GM12878 (cell line): ENCODE data around the gene AHCY. TPM values are rescaled to one million over a fixed set of nuclear protein-coding genes. Genes with fewer than 3 reads are reported as not detected.
A peak's percentile ranks its signal among the peaks of the same experiment; 100 is the strongest.

Experiments used
- ATAC-seq: fragments of 200-7000 bp; cut with Tn5 transposase; 3 replicates; pipeline ENCODE4 v1.9.1; 2020; ENCODE audit warnings: mild to moderate bottlenecking, moderate library complexity
- BruUV-seq: library from RNA; stranded (reverse); fragments of 400-500 nt; replicated peaks from 2 replicates; lab custom pipeline; 2021; lab: Mats Ljungman, UMichigan
- CTCF ChIA-PET: fragments of 300-600 bp; sonication (Branson Sonifier 250); formaldehyde crosslinking; extraction: SDS; loops from one replicate; lab custom pipeline; 2021; ENCODE audit warnings: inconsistent platforms; lab: Yijun Ruan, JAX
- POLR2A ChIA-PET: fragments of 350-600 bp; formaldehyde crosslinking; extraction: SDS; loops from one replicate; lab custom pipeline; 2021; ENCODE audit warnings: inconsistent platforms; lab: Charles Lee
- RAD21 ChIA-PET: fragments of 300-600 bp; sonication (Branson Sonifier 250); formaldehyde crosslinking; loops from one replicate; lab custom pipeline; 2023; ENCODE audit warnings: antibody characterized with exemption; ENCODE audit not compliant: unreplicated experiment; lab: Charles Lee
- SMC1A ChIA-PET: fragments of 300-600 bp; sonication (Branson Sonifier 250); formaldehyde crosslinking; loops from one replicate; lab custom pipeline; 2023; ENCODE audit not compliant: unreplicated experiment, uncharacterized antibody; lab: Charles Lee
- DNase-seq: peaks from one replicate; pipeline ENCODE4 v3.0.0-alpha.2; 2011; ENCODE audit warnings: low read depth, low spot score
- FAIRE-seq: peaks from 3 replicates; lab custom pipeline; 2011; peaks lifted over from hg19 to GRCh38; lab: Jason Lieb, UNC
- H2AFZ ChIP-seq: 2 replicates; pipeline ENCODE4 v1.6.0; 2011; ENCODE audit warnings: low read depth, low read length, control low read depth; ENCODE audit not compliant: control insufficient read depth
- H3K27ac ChIP-seq: 2 replicates; pipeline ENCODE4 v1.5.1; 2011; ENCODE audit warnings: control low read depth; ENCODE audit not compliant: control insufficient read depth, insufficient read depth
- H3K27me3 ChIP-seq, 2 experiments: replicated peaks in 1 of 2; 2 replicates each; pipeline versions ENCODE4 v1.6.0 to v1.6.1; 2011; ENCODE audit warnings: low read length in 1 of 2; ENCODE audit not compliant: control insufficient read depth in 2 of 2, insufficient read depth in 2 of 2
- H3K36me3 ChIP-seq, 2 experiments: 2 replicates each; pipeline ENCODE4 v1.5.1; 2011; ENCODE audit warnings: low read length in 1 of 2; ENCODE audit not compliant: control insufficient read depth in 2 of 2, insufficient read depth in 2 of 2
- H3K4me1 ChIP-seq: 2 replicates; pipeline ENCODE4 v1.6.1; 2011; ENCODE audit warnings: mild to moderate bottlenecking, low read length, moderate library complexity, mixed read lengths; ENCODE audit not compliant: control insufficient read depth, insufficient read depth
- H3K4me2 ChIP-seq: 2 replicates; pipeline ENCODE4 v1.6.0; 2011; ENCODE audit warnings: control low read depth; ENCODE audit not compliant: control insufficient read depth, insufficient read depth
- H3K4me3 ChIP-seq: fragments of 200-600 bp; sonication (generic); 2 replicates; pipeline ENCODE4 v1.5.1; 2016
- H3K79me2 ChIP-seq: 2 replicates; pipeline ENCODE4 v1.6.0; 2011; ENCODE audit warnings: low read length; ENCODE audit not compliant: control insufficient read depth, insufficient read depth
- H3K9ac ChIP-seq: 2 replicates; pipeline ENCODE4 v1.8.0; 2011; ENCODE audit warnings: low read length, control low read depth, mixed read lengths; ENCODE audit not compliant: control insufficient read depth, insufficient read depth
- H3K9me3 ChIP-seq: replicated peaks from 3 replicates; pipeline ENCODE4 v1.5.1; 2011; ENCODE audit warnings: mild to moderate bottlenecking, low read length; ENCODE audit not compliant: control insufficient read depth, insufficient read depth
- H4K20me1 ChIP-seq: 2 replicates; pipeline ENCODE4 v1.6.0; 2011; ENCODE audit not compliant: control insufficient read depth, insufficient read depth
- BRCA1 ChIP-seq: IDR thresholded peaks from 2 replicates; pipeline ENCODE4 v1.6.1; 2011; ENCODE audit warnings: low read depth, low read length, improper control_type of control experiment
- EED ChIP-seq: sonication (generic); IDR thresholded peaks from 2 replicates; pipeline ENCODE4 v1.6.1; 2016; ENCODE audit warnings: antibody characterized with exemption, low read depth
- IRF5 ChIP-seq: fragments of 450-650 bp; IDR thresholded peaks from 2 replicates; pipeline ENCODE4 v1.6.1; 2017; ENCODE audit warnings: borderline replicate concordance
- KDM1A ChIP-seq: fragments of 200-600 bp; sonication (generic); IDR thresholded peaks from 2 replicates; pipeline ENCODE4 v1.6.1; 2016; ENCODE audit warnings: borderline replicate concordance
- MTA2 ChIP-seq: fragments of 450-650 bp; IDR thresholded peaks from 2 replicates; pipeline ENCODE4 v1.6.1; 2016; ENCODE audit warnings: low read depth, mild to moderate bottlenecking, moderate library complexity
- NFIC ChIP-seq: IDR thresholded peaks from 2 replicates; pipeline ENCODE4 v1.6.1; 2012; ENCODE audit warnings: low read depth, mild to moderate bottlenecking, inconsistent platforms, low read length, moderate library complexity
- POLR2AphosphoS2 ChIP-seq: IDR thresholded peaks from 2 replicates; pipeline ENCODE4 v1.6.1; 2011; ENCODE audit warnings: low read depth, mild to moderate bottlenecking, low read length, improper control_type of control experiment, moderate library complexity
- SMAD1 ChIP-seq: fragments of 450-650 bp; IDR thresholded peaks from 2 replicates; pipeline ENCODE4 v1.6.1; 2018; ENCODE audit warnings: mild to moderate bottlenecking, low read depth; ENCODE audit not compliant: partially characterized antibody
- SMC3 ChIP-seq: IDR thresholded peaks from 2 replicates; pipeline ENCODE4 v1.6.1; 2011; ENCODE audit warnings: low read length, improper control_type of control experiment, borderline replicate concordance
- ZBTB40 ChIP-seq: fragments of 450-650 bp; IDR thresholded peaks from 2 replicates; pipeline ENCODE4 v1.6.1; 2016; ENCODE audit warnings: mild to moderate bottlenecking, moderate library complexity, borderline replicate concordance
- ZNF622 ChIP-seq: fragments of 450-650 bp; IDR thresholded peaks from 2 replicates; pipeline ENCODE4 v1.6.1; 2017; ENCODE audit warnings: mild to moderate bottlenecking, inconsistent platforms
- ZZZ3 ChIP-seq: IDR thresholded peaks from 2 replicates; pipeline ENCODE4 v1.6.1; 2011; ENCODE audit warnings: low read depth; ENCODE audit not compliant: control insufficient read depth, insufficient read length
- WGBS: methylation state at CpG from one replicate; pipeline ENCODE4 v1.1.6; 2016; ENCODE audit warnings: low lambda C conversion rate; ENCODE audit not compliant: insufficient replicate concordance, insufficient coverage; ENCODE audit errors: missing lambda C conversion rate; 5-methylcytosine and 5-hydroxymethylcytosine counted together
- in situ Hi-C: fragments of 300-500 bp; cut with MboI; formaldehyde crosslinking; loops from 9 replicates; pipeline ENCODE4 v1.14.3; 2018; ENCODE audit warnings: mixed read lengths
- intact Hi-C: fragments of 100-400 bp; cut with micrococcal nuclease; formaldehyde crosslinking; loops from one replicate; pipeline ENCODE4 v1.14.2; 2022; ENCODE audit not compliant: unreplicated experiment
- polyA plus RNA-seq, 11 experiments: library from polyadenylated mRNA; depleted of rRNA in 4 of 11; unstranded in 6 of 11; stranded (reverse) in 5 of 11; fragments of >200 nt; fragmentation: Nextera tagmentation in 4 of 11; fragmentation: Illumina TruSeq in 1 of 11; extraction: Ambion mirVana in 4 of 11; extraction: Trizol in 1 of 11; gene quantifications; 1 replicate in 1 of 11; 2 replicates in 10 of 11; pipeline versions ENCODE4 v1.2.1 to v1.2.3, GENCODE V29; 2011 to 2016; ENCODE audit warnings: inconsistent platforms in 2 of 11, missing spikeins in 2 of 11, low read depth in 1 of 11
- total RNA-seq, 4 experiments: library from RNA; depleted of rRNA in 3 of 4; stranded (reverse); fragments of >200 nt in 3 of 4; fragmentation: Illumina TruSeq in 1 of 4; extraction: Trizol in 1 of 4; gene quantifications; 2 replicates each; pipeline versions ENCODE4 v1.2.1 to v1.2.3, GENCODE V29; 2013 to 2021
- TF ChIP-seq, protein P1 (sequence below): IDR thresholded peaks from 2 replicates; pipeline ENCODE4 v1.6.1; 2011; ENCODE audit warnings: borderline replicate concordance, low read depth, mild to moderate bottlenecking, moderate library complexity, mixed read lengths, low read length; ENCODE audit not compliant: insufficient read depth; ENCODE audit errors: extremely low read length
- TF ChIP-seq, protein P2 (sequence below): fragments of 450-650 bp; IDR thresholded peaks from 2 replicates; pipeline ENCODE4 v1.6.1; 2017; ENCODE audit warnings: low read depth, mild to moderate bottlenecking, moderate library complexity

Gene AHCY
- total and polyA plus RNA-seq, 10 of the 15 experiments (the other 5 are each of a cell fraction or from before 2014, with no cell fraction given) = 84.9 to 223 (median 181) TPM

GRCh38 chr20:34312544-34313217 lies 9.5 kb upstream of the AHCY start:
- ChIA-PET SMC1A (interaction anchor here (0.7 to 3.7 kb wide), 63 partner anchors 8 to 460 kb away, joined by 3 to 46 read pairs (median 5); partner anchors contain the start of genes AHCY, DYNLRB1 and ITCH), POLR2A (interaction anchor here (0.6 to 1.1 kb wide), 7 partner anchors 104 to 457 kb away, joined by 3 to 7 read pairs (median 4); partner anchors contain the start of gene DYNLRB1), RAD21 (interaction anchor here (0.5 to 3.7 kb wide), 68 partner anchors 10 to 505 kb away, joined by 3 to 58 read pairs (median 5); partner anchors contain the start of genes AHCY, DYNLRB1 and ITCH), CTCF (interaction anchor here (0.6 to 5.8 kb wide), 83 partner anchors 10 to 1460 kb away, joined by 3 to 83 read pairs (median 5); partner anchors contain the start of genes AHCY, DYNLRB1, ITCH and TP53INP2)
- intact Hi-C loops (loop anchor here (1.0 to 5.0 kb wide), 4 partner anchors 161 to 455 kb away; no protein-coding TSS in a partner anchor), in situ Hi-C loops (loop anchor here (5.0 kb wide), 2 partner anchors 205 to 455 kb away; partner anchors contain the start of gene DYNLRB1)
- Histone ChIP-seq H3K79me2 (no peaks in the 10 kb centered on the region), H3K4me3 (no peak overlapping the region), H3K36me3 (no peaks in the 10 kb centered on the region), H3K9ac (no peak overlapping the region), H3K27me3 (peaks cover 0 to 9% of the 10 kb centered on the region in 2 experiments; a peak in 1 of 4 replicates), H3K4me1 (peaks cover 8% of the 10 kb centered on the region; the same call in 1 of the 2 replicates), H3K9me3 (no peaks in the 10 kb centered on the region), H2AFZ (peak overlapping the region; percentile 39), H4K20me1 (no peaks in the 10 kb centered on the region), H3K27ac (no peak overlapping the region), H3K4me2 (peak overlapping the region; percentile 73)
- DNase-seq (peak; percentile 65), ATAC-seq (peak; percentile 100), FAIRE-seq (peak; percentile 99)
- BruUV-seq = no TSS peak
- WGBS = 15% methylated on average over 14 of the region's 14 CpGs
- TF ChIP-seq NFIC (no peak), KDM1A (no peak), SMC3 (peak; percentile 100), EED (no peak), IRF5 (no peak), MTA2 (no peak), ZZZ3 (no peak), POLR2AphosphoS2 (no peak), ZBTB40 (no peak), BRCA1 (no peak), SMAD1 (no peak), ZNF622 (no peak)
- TF ChIP-seq, protein P1, sequence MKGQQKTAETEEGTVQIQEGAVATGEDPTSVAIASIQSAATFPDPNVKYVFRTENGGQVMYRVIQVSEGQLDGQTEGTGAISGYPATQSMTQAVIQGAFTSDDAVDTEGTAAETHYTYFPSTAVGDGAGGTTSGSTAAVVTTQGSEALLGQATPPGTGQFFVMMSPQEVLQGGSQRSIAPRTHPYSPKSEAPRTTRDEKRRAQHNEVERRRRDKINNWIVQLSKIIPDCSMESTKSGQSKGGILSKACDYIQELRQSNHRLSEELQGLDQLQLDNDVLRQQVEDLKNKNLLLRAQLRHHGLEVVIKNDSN = no peak
- TF ChIP-seq, protein P2, sequence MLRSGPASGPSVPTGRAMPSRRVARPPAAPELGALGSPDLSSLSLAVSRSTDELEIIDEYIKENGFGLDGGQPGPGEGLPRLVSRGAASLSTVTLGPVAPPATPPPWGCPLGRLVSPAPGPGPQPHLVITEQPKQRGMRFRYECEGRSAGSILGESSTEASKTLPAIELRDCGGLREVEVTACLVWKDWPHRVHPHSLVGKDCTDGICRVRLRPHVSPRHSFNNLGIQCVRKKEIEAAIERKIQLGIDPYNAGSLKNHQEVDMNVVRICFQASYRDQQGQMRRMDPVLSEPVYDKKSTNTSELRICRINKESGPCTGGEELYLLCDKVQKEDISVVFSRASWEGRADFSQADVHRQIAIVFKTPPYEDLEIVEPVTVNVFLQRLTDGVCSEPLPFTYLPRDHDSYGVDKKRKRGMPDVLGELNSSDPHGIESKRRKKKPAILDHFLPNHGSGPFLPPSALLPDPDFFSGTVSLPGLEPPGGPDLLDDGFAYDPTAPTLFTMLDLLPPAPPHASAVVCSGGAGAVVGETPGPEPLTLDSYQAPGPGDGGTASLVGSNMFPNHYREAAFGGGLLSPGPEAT = no peak
